Testis (tissue), 2 donors: ENCODE data around the gene PLIN4.

Experiments used
- CTCF ChIP-seq, 3 experiments: fragments of 450-650 bp in 2 of 3; fragments of 200-600 bp in 1 of 3; sonication (generic) in 1 of 3; IDR thresholded peaks; one replicate each; pipeline ENCODE4 v1.5.1; 2016 to 2019; ENCODE audit warnings: antibody characterized with exemption in 3 of 3, mild to moderate bottlenecking in 2 of 3, moderate library complexity in 1 of 3
- POLR2A ChIP-seq: fragments of 450-650 bp; IDR thresholded peaks from one replicate; pipeline ENCODE4 v1.6.1; 2017; ENCODE audit warnings: antibody characterized with exemption, mild to moderate bottlenecking, moderate library complexity

GRCh38 chr19:4556597-4557127, 38.4 kb upstream of the PLIN4 start:
- no peak for TF ChIP-seq CTCF (IDR thresholded peaks at IDR 0.05)
- no peak for TF ChIP-seq POLR2A
